ENCODE measurements around the gene RCN1. TPM values are rescaled to one million over a fixed set of nuclear protein-coding genes. Genes with fewer than 3 reads are reported as not detected.

Gene RCN1
- total RNA-seq, result 687 and 719 TPM in 2 replicates

DNA sequence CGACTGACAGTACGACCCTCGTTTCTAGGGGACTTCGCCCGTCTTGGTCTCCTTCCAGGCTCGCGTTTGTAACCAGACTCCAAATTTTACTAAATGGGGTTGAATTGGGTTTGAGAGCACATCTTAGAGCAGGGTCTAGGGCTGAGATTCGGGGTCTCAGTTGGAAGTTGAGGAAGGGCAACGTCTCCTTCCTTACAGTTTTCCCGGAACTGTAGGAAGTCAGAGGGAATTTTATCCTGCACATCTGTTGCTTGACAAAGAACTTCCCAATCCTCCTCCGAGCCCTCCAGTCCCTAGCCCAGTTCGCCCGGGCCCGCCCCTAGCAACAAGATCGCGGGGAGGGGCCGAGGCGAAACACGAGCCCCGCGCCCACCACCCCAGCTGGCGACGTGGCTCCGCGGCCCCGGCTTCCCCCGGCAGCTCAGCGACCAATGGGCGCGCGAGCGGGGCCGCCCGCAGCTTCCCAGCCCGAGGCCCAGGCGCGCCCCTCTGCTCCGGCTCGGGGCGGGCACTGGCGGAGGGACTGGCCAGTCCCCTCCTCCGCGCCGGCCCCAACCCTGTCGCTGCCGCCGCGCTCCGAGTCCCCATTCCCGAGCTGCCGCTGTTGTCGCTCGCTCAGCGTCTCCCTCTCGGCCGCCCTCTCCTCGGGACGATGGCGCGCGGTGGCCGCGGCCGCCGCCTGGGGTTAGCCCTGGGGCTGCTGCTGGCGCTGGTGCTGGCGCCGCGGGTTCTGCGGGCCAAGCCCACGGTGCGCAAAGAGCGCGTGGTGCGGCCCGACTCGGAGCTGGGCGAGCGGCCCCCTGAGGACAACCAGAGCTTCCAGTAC is at the start of gene RCN1:
TSS of gene RCN1 (plus strand) at position 530 of the 826 bp plus-strand sequence. CDS start at position 653, 123 bp downstream.

